T-helper 1 cell (primary cell): Measurements from ENCODE around the gene MTA3.
"Not testable (repeated sequence)": the region's sequence is repeated elsewhere in the genome, so short reads cannot be mapped to it uniquely, and the experiment has no call there.

Source experiments
- DNase-seq, 5 donors: peaks; one replicate each; pipeline ENCODE4 v3.0.0-alpha.2; 2012 to 2020

MTA3 gene

DNA sequence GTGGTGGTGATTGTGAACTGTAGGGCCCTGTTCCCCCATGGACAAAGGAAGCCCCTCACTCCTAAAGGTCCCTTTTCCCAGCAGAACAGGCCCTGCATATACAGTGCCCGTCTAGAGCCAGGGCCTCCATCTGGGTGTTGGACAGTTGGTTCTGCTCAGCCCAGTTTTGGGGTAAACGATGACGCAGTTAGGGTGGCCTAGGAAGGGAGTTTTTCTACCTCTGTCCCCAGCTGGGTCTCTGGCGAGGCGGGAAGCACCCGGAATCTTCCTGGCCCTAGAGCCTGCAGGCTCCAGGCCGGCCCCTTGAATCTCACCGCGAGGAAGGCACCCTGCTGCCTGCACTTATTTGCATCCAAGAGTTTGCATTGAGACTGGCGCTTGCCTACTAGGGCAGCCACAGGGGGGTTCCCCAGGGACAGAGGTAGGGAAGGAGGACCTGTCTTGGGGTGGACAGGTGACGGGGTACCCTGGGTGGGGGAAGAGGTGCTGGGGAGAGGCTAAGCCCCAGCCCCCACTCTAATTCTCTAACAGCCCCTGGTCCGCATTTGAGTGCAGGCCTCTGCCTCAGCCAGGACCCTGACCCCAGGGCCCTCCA, 529 bp upstream of the MTA3 start:
- DNase-seq, result no peak

DNA sequence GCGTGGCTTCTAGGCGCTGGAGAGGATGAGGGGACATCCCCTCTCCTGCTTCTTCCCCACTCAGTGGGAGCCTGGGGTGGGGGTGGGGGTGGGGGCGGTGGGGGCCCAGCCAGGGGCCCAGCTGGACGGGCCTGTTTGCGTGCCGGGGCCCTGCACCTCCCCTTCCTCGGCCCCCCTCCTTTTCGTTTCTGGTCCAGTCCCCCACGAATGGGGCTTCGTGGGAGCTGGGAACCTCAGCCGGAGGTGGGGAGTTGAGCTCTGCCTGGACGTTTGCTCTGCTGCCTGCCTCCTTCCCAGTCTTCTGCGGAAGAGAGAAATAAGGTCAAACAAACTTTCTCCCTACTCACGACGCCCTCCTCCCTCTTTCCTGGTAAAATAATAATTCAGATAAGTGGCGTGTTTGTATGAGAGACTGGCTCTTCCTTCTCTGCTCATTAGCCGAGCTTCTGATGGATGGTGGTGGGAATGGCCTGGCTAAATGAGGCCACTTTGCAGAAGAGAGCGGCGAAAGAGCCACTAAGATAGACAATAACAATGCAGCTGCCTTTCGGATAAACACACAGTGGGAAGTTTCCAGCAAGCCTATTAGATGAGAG, 782 bp downstream of the MTA3 start:
- peak in 1 of 5 donors; percentile 8 for DNase-seq

DNA sequence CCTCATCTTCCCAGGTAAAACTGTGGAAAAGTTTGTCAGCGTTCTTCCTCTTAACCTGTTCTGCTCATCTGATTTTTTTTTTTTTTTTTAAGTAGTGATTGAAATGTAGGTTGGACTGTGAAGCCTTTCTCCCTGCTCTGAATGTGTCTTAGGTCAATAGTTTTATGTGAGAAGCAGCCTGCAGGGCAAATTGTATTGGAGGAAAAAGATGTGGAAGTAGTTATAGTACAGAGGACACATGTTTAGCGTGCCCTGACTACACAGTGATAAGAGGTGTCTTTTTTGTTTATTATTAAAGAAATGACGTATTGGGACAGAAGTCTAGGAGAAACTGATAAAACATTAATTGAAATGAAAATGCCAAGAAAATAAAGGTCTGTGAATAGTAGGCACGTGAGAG, 1.5 kb downstream of the MTA3 start:
- no peak for DNase-seq

DNA sequence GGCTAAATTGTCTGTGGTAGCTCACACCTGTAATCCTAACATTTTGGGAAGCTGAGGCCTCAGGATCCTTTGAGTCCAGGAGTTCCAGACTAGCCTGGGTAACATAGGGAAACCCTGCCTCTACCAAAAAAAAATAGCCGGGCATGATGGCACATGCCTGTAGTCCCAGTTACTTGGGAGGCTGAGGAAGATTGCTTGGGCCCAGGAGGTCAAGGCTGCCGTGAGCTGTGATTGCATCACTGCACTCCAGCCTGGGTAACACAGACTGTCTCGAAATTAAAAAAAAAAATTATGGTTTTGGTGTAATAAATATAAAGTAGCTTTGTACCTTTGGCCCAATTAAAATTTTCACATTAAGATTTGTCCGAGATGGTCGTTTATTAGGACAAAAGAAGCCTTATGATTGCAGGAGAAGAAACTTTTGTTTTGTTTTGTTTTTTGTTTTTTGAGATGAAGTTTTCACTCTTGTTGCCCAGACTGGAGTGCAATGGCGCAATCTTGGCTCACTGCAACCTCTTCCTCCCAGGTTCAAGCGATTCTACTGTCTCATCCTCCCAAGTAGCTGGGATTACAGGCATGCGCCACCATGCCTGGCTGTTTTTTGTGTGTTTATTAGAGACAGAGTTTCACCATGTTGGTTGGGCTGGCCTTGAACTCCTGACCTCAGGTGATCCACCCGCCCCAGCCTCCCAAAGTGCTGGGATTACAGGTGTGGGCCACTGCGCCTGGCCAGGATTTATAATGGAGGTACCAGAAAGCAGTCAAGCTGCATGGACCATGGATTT, 4.1 kb downstream of the MTA3 start:
- DNase-seq, result no peak

DNA sequence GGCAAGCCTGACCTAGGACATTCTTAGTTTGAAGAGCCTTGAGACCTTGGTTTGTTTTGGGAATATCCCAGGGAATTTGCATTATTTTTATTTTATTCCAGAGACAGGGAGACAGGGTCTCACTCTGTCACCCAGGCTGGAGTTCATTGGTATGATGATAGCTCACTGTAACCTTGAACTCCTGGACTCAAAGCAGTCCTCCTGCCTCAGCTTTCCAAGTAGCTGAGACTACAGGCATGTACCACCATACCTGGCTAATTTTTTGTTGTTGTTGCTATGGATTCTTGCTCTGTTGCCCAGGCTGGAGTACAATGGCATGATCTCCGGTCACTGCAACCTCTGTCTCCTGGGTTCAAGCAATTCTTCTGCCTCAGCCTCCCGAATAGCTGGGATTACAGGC, 4.8 kb downstream of the MTA3 start:
- no peak for DNase-seq

DNA sequence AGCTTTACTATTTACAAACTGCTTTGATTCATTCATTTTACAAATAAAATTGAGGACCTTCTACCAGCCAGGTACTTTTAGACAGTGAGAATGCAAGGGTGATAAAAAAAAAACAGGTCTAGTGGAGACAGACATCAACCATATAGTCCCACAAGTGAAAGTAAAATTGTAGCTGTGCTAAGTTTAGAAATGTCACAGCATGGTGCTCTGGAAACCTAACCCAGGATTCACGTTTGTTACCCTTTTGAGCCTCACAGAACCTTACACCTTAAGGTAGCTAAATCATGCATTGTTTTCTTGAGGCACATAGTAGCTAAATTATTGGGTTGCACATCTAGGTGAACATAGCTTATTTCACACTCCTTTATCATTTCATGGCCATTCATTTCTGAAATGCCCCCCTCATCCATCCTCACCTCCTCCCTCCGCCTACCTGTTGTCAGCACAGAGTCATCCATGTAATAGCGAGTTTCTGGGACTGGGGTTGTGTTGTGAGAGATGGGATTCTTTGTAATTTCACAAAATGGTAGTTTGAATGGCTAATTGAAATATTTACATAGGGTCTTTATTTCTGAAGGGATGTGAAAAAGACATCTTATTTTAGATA, 7.1 kb downstream of the MTA3 start:
- no peak for DNase-seq

DNA sequence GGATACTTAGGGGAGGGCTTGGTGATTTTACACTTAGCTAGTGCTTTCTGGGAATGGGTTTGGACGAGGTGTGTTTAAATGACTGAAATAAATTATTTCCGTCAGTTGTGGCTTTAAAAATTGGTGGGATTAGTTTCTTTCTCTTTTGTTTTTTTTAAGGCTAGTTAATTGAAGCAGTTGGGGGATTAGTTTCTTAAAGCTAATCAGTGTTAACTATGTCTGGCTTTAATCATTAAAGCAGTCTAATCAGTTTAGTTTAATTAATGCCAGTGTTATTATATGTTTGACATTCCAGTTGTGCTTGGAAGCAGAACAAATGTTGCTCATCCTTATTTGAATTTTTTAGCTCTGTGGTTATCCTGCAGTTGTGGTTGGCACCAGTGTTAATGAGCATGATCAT, 10.2 kb downstream of the MTA3 start:
- DNase-seq, result no peak

DNA sequence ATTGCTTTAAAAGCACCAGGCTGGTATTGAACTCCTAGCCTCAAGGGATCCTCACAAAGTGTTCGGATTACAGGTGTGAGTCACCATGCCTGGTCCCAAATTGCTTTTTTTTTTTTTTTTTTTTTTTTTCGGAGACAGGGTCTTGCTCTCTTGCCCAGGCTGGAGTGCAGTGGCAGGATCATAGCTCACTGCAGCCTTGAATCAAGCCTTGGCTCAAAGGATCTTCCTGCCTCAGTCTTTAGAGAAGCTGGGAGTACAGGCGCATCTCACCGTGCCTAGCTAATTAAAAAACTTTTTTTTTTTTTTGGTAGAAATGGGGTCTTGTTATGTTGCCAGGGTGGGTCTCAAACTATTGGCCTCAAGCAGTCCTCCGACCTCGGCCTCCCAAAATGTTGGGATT, 12.8 kb downstream of the MTA3 start:
- DNase-seq, result no peak

DNA sequence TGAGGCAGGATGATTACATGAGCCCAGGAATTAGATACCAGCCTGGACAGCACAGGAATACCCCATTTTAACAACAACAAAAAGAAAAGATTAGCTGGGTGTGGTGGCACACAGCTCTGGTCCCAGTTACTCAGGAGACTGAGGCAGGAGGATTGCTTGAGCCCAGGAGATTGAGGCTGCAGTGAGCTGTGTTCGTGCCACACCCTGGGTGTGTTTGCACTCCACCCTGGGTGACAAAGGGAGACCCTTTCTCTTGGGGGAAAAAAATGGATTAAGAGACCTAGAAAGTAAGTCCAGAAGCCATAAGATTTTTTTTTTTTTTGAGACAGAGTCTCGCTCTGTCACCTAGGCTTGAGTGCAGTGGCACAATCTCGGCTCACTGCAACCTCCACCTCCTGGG, 16.2 kb downstream of the MTA3 start:
- not testable (repeated sequence) for DNase-seq

DNA sequence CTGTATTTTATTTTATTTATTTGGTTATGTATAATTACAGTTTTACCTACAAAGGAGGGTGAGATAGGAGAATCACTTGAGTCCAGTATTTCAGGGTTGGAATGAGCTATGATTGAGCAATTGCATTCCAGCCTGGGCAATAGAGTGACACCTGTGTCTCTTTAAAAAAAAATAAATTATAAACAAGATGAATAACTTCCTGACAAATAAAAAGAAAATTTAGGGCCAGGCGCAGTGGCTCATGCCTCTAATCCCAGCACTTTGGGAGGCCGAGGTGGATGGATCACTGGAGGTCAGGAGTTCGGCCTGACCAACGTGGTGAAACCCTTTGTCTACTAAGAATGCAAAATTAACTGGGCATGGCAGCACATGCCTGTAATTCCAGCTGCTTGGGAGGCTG, 17.3 kb downstream of the MTA3 start:
- no peak for DNase-seq

DNA sequence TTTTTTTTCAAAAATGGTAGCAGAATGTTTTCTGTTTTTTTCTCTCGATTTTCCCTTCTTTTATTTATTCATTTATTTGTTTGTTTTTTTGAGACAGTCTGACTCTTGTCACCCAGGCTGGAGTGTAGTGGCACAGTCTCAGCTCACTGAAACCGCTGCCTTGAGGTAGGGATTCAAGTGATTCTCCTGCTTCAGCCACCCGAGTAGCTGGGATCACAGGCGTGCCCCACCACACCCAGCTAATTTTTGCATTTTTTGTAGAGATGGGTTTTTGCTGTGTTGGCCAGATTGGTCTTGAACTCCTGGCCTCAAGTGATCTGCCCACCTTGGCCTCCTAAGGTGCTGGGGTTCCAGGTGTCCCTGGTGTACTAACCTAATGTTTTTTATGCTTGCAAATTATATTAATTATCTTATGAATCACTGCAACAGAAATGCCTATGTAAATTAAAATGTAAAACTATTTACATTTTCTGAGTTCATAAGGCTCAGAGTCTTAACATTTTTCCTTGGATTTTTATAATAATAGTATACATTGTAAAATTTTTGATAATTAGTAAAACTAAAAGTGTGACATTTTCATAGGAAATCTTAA, 19.2 kb downstream of the MTA3 start:
- no peak for DNase-seq

DNA sequence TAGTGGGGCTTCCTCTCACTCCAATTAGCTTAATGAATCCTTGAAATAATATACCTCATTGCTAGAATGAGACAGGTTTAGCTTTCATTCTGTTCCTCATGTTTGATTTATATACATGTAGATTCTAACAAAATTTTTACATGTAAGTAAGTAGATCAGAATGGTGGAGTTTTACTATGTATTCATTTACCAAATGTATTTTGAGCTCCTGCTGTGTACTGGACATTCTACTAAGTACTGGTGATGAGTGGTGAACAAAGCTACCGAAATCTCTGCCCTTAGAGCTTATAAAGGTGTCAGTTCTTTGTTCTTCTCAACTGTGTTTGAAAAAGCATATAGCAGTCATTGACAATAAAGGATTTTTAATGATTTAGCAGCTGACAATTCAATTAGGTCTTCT, 19.7 kb downstream of the MTA3 start:
- no peak for DNase-seq

DNA sequence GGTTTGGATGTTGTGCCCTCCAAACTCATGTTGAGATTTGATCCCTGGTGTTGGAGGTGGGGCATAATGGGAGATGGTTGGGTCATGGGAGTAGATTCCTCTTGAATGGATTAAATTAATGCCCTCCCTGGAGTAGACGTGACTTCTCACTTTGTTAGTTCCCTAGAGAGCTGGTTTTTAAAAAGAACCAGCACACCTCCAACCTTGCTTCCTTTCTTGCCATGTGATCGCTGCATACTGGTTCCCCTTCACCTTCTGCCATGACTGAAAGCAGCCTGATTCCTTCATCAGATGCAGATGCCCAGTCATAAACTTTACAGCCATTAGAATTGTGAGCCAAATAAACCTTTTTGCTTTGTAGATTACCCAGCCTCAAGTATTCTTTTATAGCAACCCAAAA, 21.7 kb downstream of the MTA3 start:
- no peak for DNase-seq

DNA sequence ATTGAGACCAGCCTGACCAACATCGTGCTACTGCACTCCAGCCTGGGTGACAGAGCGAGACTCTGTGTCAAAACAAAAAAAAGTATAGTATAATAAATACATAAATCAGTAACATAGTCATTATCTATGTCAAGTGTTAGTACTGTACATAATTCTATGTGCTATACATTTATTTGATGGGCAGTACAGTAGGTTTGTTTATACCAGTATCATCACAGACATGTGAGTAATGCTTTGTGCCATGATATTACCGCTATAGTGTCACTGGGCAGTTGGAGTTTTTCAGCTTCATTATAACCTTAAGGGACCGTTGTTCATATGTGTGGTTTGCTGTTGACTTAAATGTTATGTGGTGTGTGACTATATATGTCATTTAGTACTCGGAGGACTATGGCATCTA, 24.9 kb downstream of the MTA3 start:
- no peak for DNase-seq

DNA sequence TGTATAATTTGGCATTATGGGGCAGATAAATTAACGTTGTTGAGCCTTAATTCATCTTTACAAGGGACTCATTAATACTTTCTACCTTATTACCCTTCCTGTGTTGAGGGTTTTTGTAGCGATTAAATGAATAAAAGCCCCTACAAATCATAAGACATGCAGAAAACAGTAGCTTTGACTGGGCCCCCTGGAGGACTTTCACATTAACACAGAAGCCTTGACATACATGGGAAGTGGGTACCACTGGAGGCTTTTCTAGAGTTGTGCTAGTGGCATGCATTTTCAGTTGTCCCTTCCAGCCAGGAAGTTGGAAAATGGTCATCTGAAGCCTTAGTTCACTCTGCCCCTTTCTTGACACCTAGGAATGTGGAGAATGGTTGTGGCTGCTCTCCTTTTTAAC, 30.2 kb downstream of the MTA3 start:
- no peak for DNase-seq

DNA sequence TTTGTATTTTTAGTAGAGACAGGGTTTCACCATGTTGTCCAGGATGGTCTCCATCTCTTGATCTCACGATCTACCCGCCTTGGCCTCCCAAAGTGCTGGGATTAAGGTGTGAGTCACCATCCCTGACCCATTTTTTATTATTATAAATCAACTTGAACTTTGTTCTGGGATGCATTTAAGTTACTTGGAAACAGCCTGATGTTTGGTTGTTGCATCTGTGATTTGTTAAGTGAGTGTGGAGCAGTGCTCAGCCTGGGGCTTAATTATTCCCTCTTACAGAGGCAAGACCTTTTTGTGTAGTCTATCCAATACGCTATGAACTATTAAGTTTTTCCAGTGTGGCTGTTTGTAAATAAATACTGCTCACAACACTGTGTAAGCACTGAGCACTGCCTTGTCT, 32.6 kb downstream of the MTA3 start:
- DNase-seq, result no peak

DNA sequence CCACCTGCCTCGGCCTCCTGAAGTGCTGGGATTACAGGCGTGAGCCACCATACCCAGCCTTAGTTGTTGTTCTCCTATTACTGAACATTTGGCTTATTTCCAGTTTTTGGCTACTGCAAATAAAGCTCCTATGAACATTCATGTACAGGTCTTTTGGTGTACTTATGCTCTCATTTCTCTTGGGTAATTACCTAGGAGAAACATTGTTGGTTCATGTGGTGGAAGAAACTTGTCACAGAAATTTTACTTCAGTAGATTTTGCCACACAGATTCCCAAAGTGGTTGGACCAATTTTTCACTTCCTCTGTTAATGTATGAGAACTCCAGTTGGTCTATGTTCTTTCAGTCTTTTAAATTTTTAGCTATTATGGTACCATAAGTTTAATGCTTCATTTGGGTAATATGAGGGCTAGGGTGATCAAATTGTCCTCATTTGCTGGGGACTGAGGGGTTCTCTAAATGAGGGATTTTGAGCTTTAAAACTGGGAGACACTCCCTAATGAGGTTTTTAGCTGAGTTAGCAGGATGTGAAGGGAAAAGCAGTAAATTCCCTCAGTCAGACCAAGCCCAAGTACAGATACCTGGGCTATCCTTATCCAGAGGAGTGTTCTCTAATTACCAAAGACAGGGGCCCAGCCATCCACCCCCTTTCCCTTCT, 33.9 kb downstream of the MTA3 start:
- DNase-seq, result no peak

DNA sequence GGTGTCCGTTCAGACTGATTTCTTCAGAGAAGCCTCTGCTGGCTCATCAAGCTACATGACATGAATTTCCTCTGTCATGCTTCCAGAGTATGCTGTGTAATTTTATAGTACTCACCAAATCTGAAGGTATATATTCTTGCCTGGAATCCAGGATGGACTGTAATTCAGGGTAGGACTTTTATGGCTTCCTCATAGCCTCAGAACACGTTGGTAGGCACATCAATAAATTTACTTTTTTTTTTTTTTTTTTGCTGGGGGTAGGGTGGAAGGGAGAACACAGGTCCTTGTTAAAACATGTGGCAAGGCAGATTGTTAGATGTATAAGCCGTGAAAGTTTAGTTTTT, 34.4 kb downstream of the MTA3 start:
- no peak for DNase-seq

DNA sequence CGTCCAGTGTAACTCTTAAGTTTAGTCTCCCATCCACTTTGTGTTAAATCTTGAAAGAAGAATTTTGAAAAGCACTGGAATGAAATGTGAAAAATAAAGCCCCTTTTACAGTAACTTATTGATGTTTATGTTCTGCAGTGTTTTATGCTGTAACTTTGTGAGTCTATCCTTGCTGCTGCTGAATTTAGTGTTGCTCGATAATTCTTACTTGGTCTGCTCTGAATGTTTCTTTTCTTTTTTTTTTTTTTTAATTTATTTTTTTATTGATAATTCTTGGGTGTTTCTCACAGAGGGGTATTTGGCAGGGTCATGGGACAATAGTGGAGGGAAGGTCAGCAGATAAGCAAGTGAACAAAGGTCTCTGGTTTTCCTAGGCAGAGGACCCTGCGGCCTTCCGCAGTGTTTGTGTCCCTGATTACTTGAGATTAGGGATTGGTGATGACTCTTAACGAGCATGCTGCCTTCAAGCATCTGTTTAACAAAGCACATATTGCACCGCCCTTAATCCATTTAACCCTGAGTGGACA, 36.0 kb downstream of the MTA3 start:
- not testable (repeated sequence) for DNase-seq

DNA sequence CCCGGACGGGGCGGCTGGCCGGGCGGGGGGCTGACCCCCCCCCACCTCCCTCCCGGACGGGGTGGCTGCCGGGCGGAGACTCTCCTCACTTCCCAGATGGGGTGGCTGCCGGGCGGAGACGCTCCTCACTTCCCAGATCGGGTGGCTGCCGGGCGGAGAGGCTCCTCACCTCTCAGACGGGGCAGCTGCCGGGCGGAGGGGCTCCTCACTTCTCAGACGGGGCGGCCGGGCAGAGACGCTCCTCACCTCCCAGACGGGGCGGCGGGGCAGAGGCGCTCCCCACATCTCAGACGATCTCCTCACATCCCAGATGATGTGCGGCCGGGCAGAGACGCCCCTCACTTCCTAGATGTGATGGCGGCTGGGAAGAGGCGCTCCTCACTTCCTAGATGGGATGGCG, 37.7 kb downstream of the MTA3 start:
- not testable (repeated sequence) for DNase-seq

DNA sequence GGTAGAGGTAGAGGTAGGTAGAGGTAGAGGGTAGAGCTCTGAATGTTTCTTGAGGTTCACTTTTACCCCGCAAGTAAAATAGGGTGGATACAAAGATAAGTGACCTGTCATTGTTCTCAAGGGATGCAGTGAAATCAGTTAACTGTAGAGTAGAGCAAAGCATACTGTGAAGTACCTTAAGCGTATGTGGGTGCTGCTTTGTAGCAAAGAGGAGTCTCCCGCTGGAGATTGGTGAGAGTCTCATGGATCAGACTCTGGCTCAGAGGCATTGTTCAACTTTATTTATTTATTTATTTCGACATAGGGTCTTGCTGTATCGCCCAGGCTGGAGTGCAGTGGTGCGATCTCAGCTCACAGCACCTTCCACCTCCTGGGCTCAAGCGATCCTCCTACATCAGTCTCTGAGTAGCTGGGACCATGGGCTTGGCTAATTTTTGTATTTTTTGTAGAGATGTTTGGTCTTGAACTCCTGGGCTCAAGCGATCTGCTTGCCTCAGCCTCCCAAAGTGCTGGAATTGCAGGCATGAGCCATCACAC, 38.7 kb downstream of the MTA3 start:
- no peak for DNase-seq

DNA sequence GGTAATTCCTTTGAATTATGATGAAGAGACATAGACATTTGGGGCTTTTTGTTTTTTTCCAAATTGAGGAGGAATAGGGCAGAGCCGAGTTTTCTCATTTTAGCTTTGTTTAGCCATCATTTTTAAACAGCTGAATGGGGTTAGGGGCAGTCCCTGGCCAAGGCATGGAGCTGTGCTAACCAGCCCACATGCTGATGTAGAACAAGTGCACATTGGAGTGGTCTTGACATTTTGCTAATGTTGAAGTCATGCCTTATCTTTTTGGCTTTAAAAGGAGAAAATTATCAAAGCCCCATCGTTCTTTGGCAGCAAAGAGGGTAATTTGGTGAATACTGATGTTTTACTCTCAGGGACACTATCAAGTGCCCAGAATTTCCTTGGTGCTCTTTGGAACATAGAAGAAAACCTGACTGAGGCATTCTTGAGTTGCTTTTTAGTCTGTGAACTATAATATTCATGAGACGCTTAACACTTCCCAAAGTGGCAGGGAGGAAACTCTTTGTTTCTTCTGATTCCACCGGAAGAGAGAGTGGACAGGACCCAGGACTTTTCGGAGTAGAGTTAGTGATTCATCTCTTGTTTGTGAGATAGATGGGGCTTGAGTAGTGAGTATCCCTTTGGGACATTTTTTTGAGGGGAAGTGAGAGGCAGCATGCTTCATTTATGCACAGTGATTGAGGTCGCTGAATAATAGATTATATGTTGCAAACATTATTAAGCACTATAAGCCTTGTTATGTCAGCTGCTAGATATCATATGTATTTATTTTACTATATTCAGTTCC, 45.0 kb downstream of the MTA3 start:
- DNase-seq, result no peak
